GM06990 (cell line): ENCODE data around the gene ZNF606.

Source experiments
- DNase-seq: peaks from one replicate; pipeline ENCODE4 v3.0.0-alpha.2; 2011; ENCODE audit not compliant: insufficient read length; ENCODE audit errors: extremely low read depth
- H3K27me3 ChIP-seq: replicated peaks from 2 replicates; pipeline ENCODE4 v1.6.0; 2011; ENCODE audit warnings: low read length; ENCODE audit not compliant: control insufficient read depth, insufficient read depth
- H3K36me3 ChIP-seq: 2 replicates; pipeline ENCODE4 v1.5.1; 2011; ENCODE audit warnings: low read length; ENCODE audit not compliant: control insufficient read depth, insufficient read depth
- H3K4me3 ChIP-seq: replicated peaks from 2 replicates; pipeline ENCODE4 v1.5.1; 2011; ENCODE audit warnings: low read depth, mild to moderate bottlenecking, control low read depth, low read length
- TF ChIP-seq, protein P1 (sequence below): IDR thresholded peaks from 2 replicates; pipeline ENCODE4 v1.5.1; 2011; ENCODE audit warnings: low read length, control low read depth, mild to moderate bottlenecking, inconsistent platforms; ENCODE audit not compliant: insufficient read depth, poor library complexity, severe bottlenecking

Gene ZNF606

DNA sequence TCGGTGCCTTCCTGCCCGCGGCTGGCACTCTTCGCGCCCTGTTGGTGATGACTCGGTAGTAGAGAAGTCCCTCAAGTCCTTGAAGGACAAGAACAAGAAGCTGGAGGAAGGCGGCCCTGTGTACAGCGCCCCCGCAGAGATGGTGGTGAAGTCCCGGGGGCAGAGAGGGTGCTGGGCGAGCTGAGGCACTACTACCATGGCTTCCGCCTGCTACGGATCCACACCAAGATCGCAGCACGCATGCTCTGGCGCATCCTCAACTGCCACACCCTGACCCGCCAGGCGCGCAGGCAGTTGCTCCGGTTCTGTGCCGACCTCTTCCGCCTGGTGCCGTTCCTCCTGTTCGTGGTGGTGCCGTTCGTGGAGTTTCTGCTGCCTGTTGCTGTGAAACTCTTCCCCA, 42.3 kb upstream of the ZNF606 start:
- Histone ChIP-seq H3K4me3 (no peak overlapping the region), H3K36me3 (no peaks in the 10 kb centered on the region), H3K27me3 (no peaks in the 10 kb centered on the region)
- DNase-seq: no peak
- TF ChIP-seq, protein P1, sequence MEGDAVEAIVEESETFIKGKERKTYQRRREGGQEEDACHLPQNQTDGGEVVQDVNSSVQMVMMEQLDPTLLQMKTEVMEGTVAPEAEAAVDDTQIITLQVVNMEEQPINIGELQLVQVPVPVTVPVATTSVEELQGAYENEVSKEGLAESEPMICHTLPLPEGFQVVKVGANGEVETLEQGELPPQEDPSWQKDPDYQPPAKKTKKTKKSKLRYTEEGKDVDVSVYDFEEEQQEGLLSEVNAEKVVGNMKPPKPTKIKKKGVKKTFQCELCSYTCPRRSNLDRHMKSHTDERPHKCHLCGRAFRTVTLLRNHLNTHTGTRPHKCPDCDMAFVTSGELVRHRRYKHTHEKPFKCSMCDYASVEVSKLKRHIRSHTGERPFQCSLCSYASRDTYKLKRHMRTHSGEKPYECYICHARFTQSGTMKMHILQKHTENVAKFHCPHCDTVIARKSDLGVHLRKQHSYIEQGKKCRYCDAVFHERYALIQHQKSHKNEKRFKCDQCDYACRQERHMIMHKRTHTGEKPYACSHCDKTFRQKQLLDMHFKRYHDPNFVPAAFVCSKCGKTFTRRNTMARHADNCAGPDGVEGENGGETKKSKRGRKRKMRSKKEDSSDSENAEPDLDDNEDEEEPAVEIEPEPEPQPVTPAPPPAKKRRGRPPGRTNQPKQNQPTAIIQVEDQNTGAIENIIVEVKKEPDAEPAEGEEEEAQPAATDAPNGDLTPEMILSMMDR: no peak

DNA sequence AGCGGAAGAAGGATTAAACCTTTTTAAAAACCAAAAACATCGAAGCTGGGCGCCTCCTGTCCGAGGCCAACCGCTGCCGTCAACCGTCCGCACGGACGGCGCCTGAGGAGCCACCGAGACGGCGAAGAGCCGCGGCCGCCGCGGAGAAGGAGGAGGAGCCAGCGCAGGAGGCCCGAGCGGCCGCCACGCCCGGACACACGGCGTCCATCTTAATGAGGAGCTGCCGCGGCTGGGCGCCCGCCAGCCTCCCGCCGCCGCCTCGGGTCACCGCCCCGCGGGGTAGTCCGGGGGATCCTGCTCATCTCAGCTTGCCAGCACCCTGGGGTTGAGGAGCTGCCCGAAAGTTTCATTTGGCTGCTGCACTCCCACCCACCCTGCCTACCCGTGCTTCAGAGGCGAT, 41.8 kb upstream of the ZNF606 start:
- Histone ChIP-seq H3K36me3 (no peaks in the 10 kb centered on the region), H3K4me3 (no peak overlapping the region), H3K27me3 (no peaks in the 10 kb centered on the region)
- TF ChIP-seq, protein P1: no peak
- DNase-seq: no peak

GRCh38 chr19:58042495-58043340, 40.1 kb upstream of the ZNF606 start:
- TF ChIP-seq, protein P1: no peak
- Histone ChIP-seq H3K4me3 (no peak overlapping the region), H3K27me3 (no peaks in the 10 kb centered on the region), H3K36me3 (no peaks in the 10 kb centered on the region)
- no peak for DNase-seq

GRCh38 chr19:58040751-58041525, 38.3 kb upstream of the ZNF606 start:
- H3K27me3 ChIP-seq: no peaks in the 10 kb centered on the region
- no peaks in the 10 kb centered on the region for H3K36me3 ChIP-seq
- TF ChIP-seq, protein P1: no peak
- no peak overlapping the region for H3K4me3 ChIP-seq
- DNase-seq: no peak

GRCh38 chr19:58038688-58039204, 36.1 kb upstream of the ZNF606 start:
- Histone ChIP-seq H3K27me3 (no peaks in the 10 kb centered on the region), H3K4me3 (no peak overlapping the region), H3K36me3 (no peaks in the 10 kb centered on the region)
- DNase-seq: no peak
- TF ChIP-seq, protein P1: no peak
